ENCODE data around the gene SHOC1.
"Not testable (repeated sequence)": the region's sequence is repeated elsewhere in the genome, so short reads cannot be mapped to it uniquely, and the experiment has no call there.

GRCh38 chr9:111791821-111792220 is 2.9 kb downstream of the SHOC1 start:
- not testable (repeated sequence) for TF ChIP-seq POLR2A (IDR thresholded peaks at IDR 0.05; ENCODE audit: low read depth, low read length); CTCF (conservative IDR thresholded peaks at IDR 0.05; ENCODE audit: low read depth, low read length); SMC3 (IDR thresholded peaks at IDR 0.05; ENCODE audit: low read depth, low read length); RFX5 (IDR thresholded peaks at IDR 0.05; ENCODE audit: low read depth, low read length); RCOR1 (IDR thresholded peaks at IDR 0.05; ENCODE audit: insufficient replicate concordance, low read length); NFE2L2 (IDR thresholded peaks at IDR 0.05; ENCODE audit: low read depth, low read length); BHLHE40 (IDR thresholded peaks at IDR 0.05; ENCODE audit: low read depth, low read length); CEBPB (IDR thresholded peaks at IDR 0.05; ENCODE audit: low read depth, low read length)
- TF ChIP-seq, protein P1, sequence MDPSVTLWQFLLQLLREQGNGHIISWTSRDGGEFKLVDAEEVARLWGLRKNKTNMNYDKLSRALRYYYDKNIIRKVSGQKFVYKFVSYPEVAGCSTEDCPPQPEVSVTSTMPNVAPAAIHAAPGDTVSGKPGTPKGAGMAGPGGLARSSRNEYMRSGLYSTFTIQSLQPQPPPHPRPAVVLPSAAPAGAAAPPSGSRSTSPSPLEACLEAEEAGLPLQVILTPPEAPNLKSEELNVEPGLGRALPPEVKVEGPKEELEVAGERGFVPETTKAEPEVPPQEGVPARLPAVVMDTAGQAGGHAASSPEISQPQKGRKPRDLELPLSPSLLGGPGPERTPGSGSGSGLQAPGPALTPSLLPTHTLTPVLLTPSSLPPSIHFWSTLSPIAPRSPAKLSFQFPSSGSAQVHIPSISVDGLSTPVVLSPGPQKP (IDR thresholded peaks at IDR 0.05; ENCODE audit: borderline replicate concordance, low read depth, low read length), result not testable (repeated sequence)

Data from IMR-90 (cell line).